ENCODE measurements around the gene OSBPL2.

DNA sequence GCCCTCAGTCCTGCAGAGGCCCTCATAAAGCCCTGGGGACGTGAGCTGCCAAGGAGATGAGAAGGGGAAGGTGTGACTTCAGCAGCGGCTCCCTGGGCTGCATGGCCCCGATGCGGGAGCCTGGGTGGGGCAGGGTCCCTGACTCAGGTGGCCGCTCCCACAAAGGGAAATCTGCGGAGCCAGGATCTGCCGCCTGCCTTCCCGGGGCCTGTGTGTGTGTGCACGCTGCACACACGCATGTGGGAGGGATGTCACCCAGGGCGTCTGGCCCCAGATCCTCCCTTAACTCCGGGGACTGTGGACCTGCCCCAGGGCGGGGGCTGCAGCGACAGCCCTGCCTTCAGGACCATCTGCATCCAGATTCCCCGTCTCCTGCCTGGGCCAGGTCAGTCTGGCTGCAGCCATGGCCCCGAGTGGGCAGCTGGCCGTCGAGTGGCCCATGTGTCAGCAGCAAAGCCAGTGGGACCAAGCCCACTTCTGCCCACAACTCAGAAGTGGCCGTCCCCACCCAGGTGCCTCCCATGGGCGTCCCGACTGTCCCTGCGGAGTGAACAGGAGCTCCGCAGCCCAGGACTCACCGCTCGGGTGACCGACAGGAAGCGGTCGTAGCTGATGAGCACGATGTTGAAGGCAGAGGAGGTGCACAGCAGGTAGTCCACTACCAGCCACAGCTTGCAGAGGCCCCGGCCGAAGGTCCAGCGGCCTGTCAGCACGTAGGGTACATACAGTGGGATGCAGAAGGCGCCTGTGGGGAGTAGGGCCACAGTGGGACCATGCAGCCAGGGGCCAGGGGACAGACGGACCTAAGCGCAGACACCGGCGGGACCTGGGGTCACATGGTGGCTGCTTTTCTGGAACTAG lies 20.2 kb upstream of the OSBPL2 start:
- no peak for TF ChIP-seq CTCF (IDR thresholded peaks at IDR 0.05)
- TF ChIP-seq POLR2A (IDR thresholded peaks at IDR 0.05) = no peak
- TF ChIP-seq EP300 (IDR thresholded peaks at IDR 0.05) = no peak
- TF ChIP-seq POLR2AphosphoS5 (IDR thresholded peaks at IDR 0.05) = no peak
